HCT116 (cell line): ENCODE data around the gene ACSS2. TPM values are rescaled to one million over a fixed set of nuclear protein-coding genes. Genes with fewer than 3 reads are reported as not detected.

Experiments
- ATAC-seq: fragments of 200-7000 bp; cut with Tn5 transposase; 2 replicates; pipeline ENCODE4 v1.9.1; 2020; ENCODE audit warnings: mild to moderate bottlenecking, moderate library complexity
- BruUV-seq: library from RNA; stranded (reverse); fragments of 400-500 nt; replicated peaks from 2 replicates; lab custom pipeline; 2021; lab: Mats Ljungman, UMichigan
- CTCF ChIA-PET: fragments of 300-600 bp; sonication (Branson Sonifier 250); formaldehyde crosslinking; loops from one replicate; lab custom pipeline; 2021; ENCODE audit warnings: antibody characterized with exemption; lab: Charles Lee
- POLR2A ChIA-PET: fragments of 300-600, 350-600 bp; sonication (Branson Sonifier 250); formaldehyde crosslinking; loops from one replicate; lab custom pipeline; 2021; ENCODE audit warnings: antibody characterized with exemption; lab: Charles Lee
- RAD21 ChIA-PET, 2 experiments: fragments of 300-600 bp; sonication (Branson Sonifier 250); formaldehyde crosslinking; loops; one replicate each; lab custom pipeline; 2023; ENCODE audit warnings: low total read pairs in 2 of 2; ENCODE audit not compliant: uncharacterized antibody in 2 of 2, unreplicated experiment in 2 of 2, low non-redundant PET in 1 of 2; lab: Charles Lee
- DNase-seq: peaks from one replicate; pipeline ENCODE4 v3.0.0-alpha.2; 2010; ENCODE audit warnings: low read depth, low spot score
- H2AFZ ChIP-seq: fragments of 200-600 bp; shearing (Covaris generic), sonication (generic); 2 replicates; pipeline ENCODE4 v1.6.1; 2017; ENCODE audit warnings: low read depth, mixed run types, mixed read lengths, antibody characterized with exemption, low read length; ENCODE audit not compliant: poor library complexity, severe bottlenecking
- H3K27ac ChIP-seq: 2 replicates; pipeline ENCODE4 v1.5.1; 2012; ENCODE audit warnings: low read depth, low read length
- H3K27me3 ChIP-seq: fragments of 200-600 bp; sonication (generic); 2 replicates; pipeline ENCODE4 v1.6.1; 2016; ENCODE audit warnings: mixed run types, low read length, mixed read lengths; ENCODE audit not compliant: insufficient read depth
- H3K36me3 ChIP-seq, 2 experiments: fragments of 200-500 bp in 1 of 2; fragments of 200-600 bp in 1 of 2; sonication (Bioruptor generic) in 1 of 2; sonication (generic) in 1 of 2; 2 replicates each; pipeline versions ENCODE4 v1.5.1 to v1.6.1; 2014 to 2016; ENCODE audit warnings: low read length in 2 of 2, inconsistent platforms in 1 of 2, mixed read lengths in 1 of 2, mixed run types in 1 of 2; ENCODE audit not compliant: insufficient read depth in 2 of 2, control insufficient read depth in 1 of 2
- H3K4me1 ChIP-seq, 2 experiments: fragments of 200-600 bp in 1 of 2; sonication (generic) in 1 of 2; 2 replicates each; pipeline versions ENCODE4 v1.5.1 to v1.6.1; 2012 to 2017; ENCODE audit warnings: low read length in 2 of 2, inconsistent platforms in 1 of 2, mild to moderate bottlenecking in 1 of 2, mixed read lengths in 1 of 2, mixed run types in 1 of 2, moderate library complexity in 1 of 2; ENCODE audit not compliant: insufficient read depth in 2 of 2, control insufficient read depth in 1 of 2
- H3K4me2 ChIP-seq: fragments of 200-600 bp; sonication (generic); 2 replicates; pipeline ENCODE4 v1.6.1; 2017; ENCODE audit warnings: mixed run types, low read length, mixed read lengths
- H3K4me3 ChIP-seq, 2 experiments: fragments of 200-600 bp in 1 of 2; sonication (generic) in 1 of 2; replicated peaks in 1 of 2; 2 replicates each; pipeline ENCODE4 v1.5.1; 2011 to 2016; ENCODE audit warnings: low read length in 2 of 2, control low read depth in 1 of 2, low read depth in 1 of 2, mild to moderate bottlenecking in 1 of 2, mixed read lengths in 1 of 2, mixed run types in 1 of 2
- H3K79me2 ChIP-seq: fragments of 200-600 bp; sonication (generic); 2 replicates; pipeline ENCODE4 v1.6.1; 2017; ENCODE audit warnings: mild to moderate bottlenecking, mixed run types, low read length, moderate library complexity, mixed read lengths; ENCODE audit not compliant: insufficient read depth
- H3K9ac ChIP-seq: fragments of 200-600 bp; sonication (generic); 2 replicates; pipeline ENCODE4 v1.6.1; 2016; ENCODE audit warnings: low read length, mixed read lengths
- H3K9me2 ChIP-seq: fragments of 200-600 bp; sonication (generic), shearing (Covaris generic); 2 replicates; pipeline ENCODE4 v1.6.1; 2017; ENCODE audit warnings: mixed run types, mild to moderate bottlenecking, moderate library complexity; ENCODE audit not compliant: insufficient read depth
- H3K9me3 ChIP-seq, 2 experiments: fragments of 200-500 bp in 1 of 2; fragments of 200-600 bp in 1 of 2; sonication (Bioruptor generic) in 1 of 2; sonication (generic) in 1 of 2; 2 replicates each; pipeline ENCODE4 v1.6.1; 2014 to 2017; ENCODE audit warnings: low read length in 2 of 2, mixed read lengths in 2 of 2, inconsistent platforms in 1 of 2, low read depth in 1 of 2, mild to moderate bottlenecking in 1 of 2, mixed run types in 1 of 2, moderate library complexity in 1 of 2; ENCODE audit not compliant: control insufficient read depth in 1 of 2, insufficient read depth in 1 of 2
- H4K20me1 ChIP-seq: fragments of 200-600 bp; sonication (generic), shearing (Covaris generic); 2 replicates; pipeline ENCODE4 v1.6.1; 2017; ENCODE audit warnings: mixed run types, mild to moderate bottlenecking, moderate library complexity; ENCODE audit not compliant: insufficient read depth
- CBX3 ChIP-seq: IDR thresholded peaks from 2 replicates; pipeline ENCODE4 v1.6.1; 2012; ENCODE audit warnings: low read depth
- CEBPB ChIP-seq: IDR thresholded peaks from 2 replicates; pipeline ENCODE4 v1.6.1; 2012; ENCODE audit warnings: low read depth
- EZH2 ChIP-seq: fragments of 200-600 bp; sonication (generic); IDR thresholded peaks from 2 replicates; pipeline ENCODE4 v1.6.1; 2017; ENCODE audit warnings: antibody characterized with exemption, mixed run types
- EZH2phosphoT487 ChIP-seq: fragments of 200-600 bp; IDR thresholded peaks from 2 replicates; pipeline ENCODE4 v1.6.1; 2018; ENCODE audit warnings: antibody characterized with exemption, borderline replicate concordance
- FOSL1 ChIP-seq: IDR thresholded peaks from 2 replicates; pipeline ENCODE4 v1.6.1; 2012; ENCODE audit warnings: low read depth
- POLR2AphosphoS5 ChIP-seq: IDR thresholded peaks from 2 replicates; pipeline ENCODE4 v1.6.1; 2011; ENCODE audit warnings: mild to moderate bottlenecking, low read depth, low read length, moderate library complexity
- RAD21 ChIP-seq: IDR thresholded peaks from 2 replicates; pipeline ENCODE4 v1.6.1; 2012; ENCODE audit warnings: low read depth, mild to moderate bottlenecking
- SIN3A ChIP-seq: IDR thresholded peaks from 2 replicates; pipeline ENCODE4 v1.6.1; 2012; ENCODE audit warnings: low read depth
- SP1 ChIP-seq: IDR thresholded peaks from 2 replicates; pipeline ENCODE4 v1.6.1; 2012; ENCODE audit warnings: low read depth
- SRF ChIP-seq: IDR thresholded peaks from 2 replicates; pipeline ENCODE4 v1.6.1; 2012; ENCODE audit warnings: low read depth
- TCF7L2 ChIP-seq: IDR thresholded peaks from 2 replicates; pipeline ENCODE4 v1.7.0; 2011; ENCODE audit warnings: borderline replicate concordance, inconsistent platforms; ENCODE audit not compliant: insufficient read depth, insufficient read length; ENCODE audit errors: extremely low read depth
- YY1 ChIP-seq: IDR thresholded peaks from 2 replicates; pipeline ENCODE4 v1.6.1; 2011; ENCODE audit warnings: low read length, low read depth, moderate library complexity, mild to moderate bottlenecking; ENCODE audit not compliant: insufficient replicate concordance; ENCODE audit errors: extremely low read depth
- ZFX ChIP-seq: fragments of 450-650 bp; IDR thresholded peaks from 2 replicates; pipeline ENCODE4 v1.6.1; 2017
- ZNF274 ChIP-seq: fragments of 200-500 bp; sonication (Bioruptor generic); IDR thresholded peaks from 2 replicates; pipeline ENCODE4 v1.6.1; 2014; ENCODE audit warnings: mild to moderate bottlenecking, low read depth, low read length, inconsistent platforms
- intact Hi-C: fragments of 100-400 bp; cut with micrococcal nuclease; formaldehyde crosslinking; loops from 2 replicates; pipeline ENCODE4 v1.10.0; 2022
- total RNA-seq: library from RNA; stranded (reverse); gene quantifications from one replicate; pipeline ENCODE4 v1.2.1, GENCODE V29; 2021; ENCODE audit not compliant: unreplicated experiment
- TF ChIP-seq, protein P1 (sequence below): IDR thresholded peaks from 2 replicates; pipeline ENCODE4 v1.6.1; 2011; ENCODE audit warnings: mild to moderate bottlenecking, low read length, moderate library complexity; ENCODE audit not compliant: insufficient replicate concordance; ENCODE audit errors: extremely low read depth
- TF ChIP-seq, protein P2 (sequence below): IDR thresholded peaks from 2 replicates; pipeline ENCODE4 v1.6.1; 2012
- TF ChIP-seq, protein P3 (sequence below): IDR thresholded peaks from 2 replicates; pipeline ENCODE4 v1.6.1; 2012
- TF ChIP-seq, protein P4 (sequence below), 3 experiments: fragments of 200-600 bp in 1 of 3; sonication (generic) in 1 of 3; IDR thresholded peaks in 2 of 3; conservative IDR thresholded peaks in 1 of 3; 2 replicates each; pipeline ENCODE4 v1.5.1; 2012 to 2017; ENCODE audit warnings: low read depth in 2 of 3, low read length in 2 of 3, antibody characterized with exemption in 1 of 3, borderline replicate concordance in 1 of 3, control low read depth in 1 of 3, mild to moderate bottlenecking in 1 of 3, mixed read lengths in 1 of 3, mixed run types in 1 of 3, moderate library complexity in 1 of 3; ENCODE audit not compliant: insufficient read depth in 1 of 3

ACSS2 gene
- total RNA-seq, 1 experiment from 2014 or later: 71.7 TPM

- Histone ChIP-seq H3K36me3 (no peaks in the 10 kb centered on the region), H3K4me2 (no peak overlapping the region), H3K9me3 (no peaks in the 10 kb centered on the region), H3K27me3 (peaks cover 4% of the 10 kb centered on the region; the same call in 1 of the 2 replicates), H4K20me1 (no peaks in the 10 kb centered on the region), H3K4me3 (no peak overlapping the region), H3K9me2 (no peaks in the 10 kb centered on the region), H2AFZ (no peak overlapping the region), H3K4me1 (no peaks in the 10 kb centered on the region), H3K79me2 (no peaks in the 10 kb centered on the region), H3K27ac (no peak overlapping the region), H3K9ac (no peak overlapping the region)
- intact Hi-C loops: no loop called here
- RAD21 ChIA-PET: no interaction called here
- DNase-seq (no peak), ATAC-seq (no peak)
- CTCF ChIA-PET: interaction anchor here (1.1 kb wide), 1 partner anchor 97 kb away, joined by 3 read pairs; no protein-coding TSS in a partner anchor
- POLR2A ChIA-PET: no interaction called here
- BruUV-seq: no TSS peak
- TF ChIP-seq, protein P1, sequence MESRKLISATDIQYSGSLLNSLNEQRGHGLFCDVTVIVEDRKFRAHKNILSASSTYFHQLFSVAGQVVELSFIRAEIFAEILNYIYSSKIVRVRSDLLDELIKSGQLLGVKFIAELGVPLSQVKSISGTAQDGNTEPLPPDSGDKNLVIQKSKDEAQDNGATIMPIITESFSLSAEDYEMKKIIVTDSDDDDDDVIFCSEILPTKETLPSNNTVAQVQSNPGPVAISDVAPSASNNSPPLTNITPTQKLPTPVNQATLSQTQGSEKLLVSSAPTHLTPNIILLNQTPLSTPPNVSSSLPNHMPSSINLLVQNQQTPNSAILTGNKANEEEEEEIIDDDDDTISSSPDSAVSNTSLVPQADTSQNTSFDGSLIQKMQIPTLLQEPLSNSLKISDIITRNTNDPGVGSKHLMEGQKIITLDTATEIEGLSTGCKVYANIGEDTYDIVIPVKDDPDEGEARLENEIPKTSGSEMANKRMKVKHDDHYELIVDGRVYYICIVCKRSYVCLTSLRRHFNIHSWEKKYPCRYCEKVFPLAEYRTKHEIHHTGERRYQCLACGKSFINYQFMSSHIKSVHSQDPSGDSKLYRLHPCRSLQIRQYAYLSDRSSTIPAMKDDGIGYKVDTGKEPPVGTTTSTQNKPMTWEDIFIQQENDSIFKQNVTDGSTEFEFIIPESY: no peak
- TF ChIP-seq CBX3: no peak
- TF ChIP-seq, protein P2, sequence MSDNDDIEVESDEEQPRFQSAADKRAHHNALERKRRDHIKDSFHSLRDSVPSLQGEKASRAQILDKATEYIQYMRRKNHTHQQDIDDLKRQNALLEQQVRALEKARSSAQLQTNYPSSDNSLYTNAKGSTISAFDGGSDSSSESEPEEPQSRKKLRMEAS: no peak
- no peak for TF ChIP-seq ZNF274
- TF ChIP-seq SRF: no peak
- TF ChIP-seq, protein P3, sequence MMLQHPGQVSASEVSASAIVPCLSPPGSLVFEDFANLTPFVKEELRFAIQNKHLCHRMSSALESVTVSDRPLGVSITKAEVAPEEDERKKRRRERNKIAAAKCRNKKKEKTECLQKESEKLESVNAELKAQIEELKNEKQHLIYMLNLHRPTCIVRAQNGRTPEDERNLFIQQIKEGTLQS: no peak
- TF ChIP-seq YY1: no peak
- no peak for TF ChIP-seq POLR2AphosphoS5
- TF ChIP-seq TCF7L2: no peak
- TF ChIP-seq FOSL1: no peak
- TF ChIP-seq, protein P4, sequence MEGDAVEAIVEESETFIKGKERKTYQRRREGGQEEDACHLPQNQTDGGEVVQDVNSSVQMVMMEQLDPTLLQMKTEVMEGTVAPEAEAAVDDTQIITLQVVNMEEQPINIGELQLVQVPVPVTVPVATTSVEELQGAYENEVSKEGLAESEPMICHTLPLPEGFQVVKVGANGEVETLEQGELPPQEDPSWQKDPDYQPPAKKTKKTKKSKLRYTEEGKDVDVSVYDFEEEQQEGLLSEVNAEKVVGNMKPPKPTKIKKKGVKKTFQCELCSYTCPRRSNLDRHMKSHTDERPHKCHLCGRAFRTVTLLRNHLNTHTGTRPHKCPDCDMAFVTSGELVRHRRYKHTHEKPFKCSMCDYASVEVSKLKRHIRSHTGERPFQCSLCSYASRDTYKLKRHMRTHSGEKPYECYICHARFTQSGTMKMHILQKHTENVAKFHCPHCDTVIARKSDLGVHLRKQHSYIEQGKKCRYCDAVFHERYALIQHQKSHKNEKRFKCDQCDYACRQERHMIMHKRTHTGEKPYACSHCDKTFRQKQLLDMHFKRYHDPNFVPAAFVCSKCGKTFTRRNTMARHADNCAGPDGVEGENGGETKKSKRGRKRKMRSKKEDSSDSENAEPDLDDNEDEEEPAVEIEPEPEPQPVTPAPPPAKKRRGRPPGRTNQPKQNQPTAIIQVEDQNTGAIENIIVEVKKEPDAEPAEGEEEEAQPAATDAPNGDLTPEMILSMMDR (IDR thresholded peaks at IDR 0.05 in 2 of 3, conservative IDR thresholded peaks at IDR 0.05 in 1 of 3; ENCODE audit: borderline replicate concordance in 1 of 3, insufficient read depth in 1 of 3, low read depth in 2 of 3, low read length in 2 of 3): no peak
- TF ChIP-seq ZFX: no peak
- TF ChIP-seq SP1: no peak
- TF ChIP-seq EZH2phosphoT487: no peak
- no peak for TF ChIP-seq CEBPB
- TF ChIP-seq RAD21: no peak
- no peak for TF ChIP-seq SIN3A
- TF ChIP-seq EZH2: no peak
Observed at GRCh38 chr20:34971561-34972235, 95.3 kb downstream of the ACSS2 start.
